Muscle of arm (tissue), 12 donors: Measurements from ENCODE around the gene KCNAB1. TPM values are rescaled to one million over a fixed set of nuclear protein-coding genes. Genes with fewer than 3 reads are reported as not detected.
A peak's percentile ranks its signal among the peaks of the same experiment; 100 is the strongest.

Source experiments
- DNase-seq: peaks from one replicate; pipeline ENCODE4 v3.0.0-alpha.2; 2013
- polyA plus RNA-seq, 12 donors: library from polyadenylated mRNA; unstranded; fragments of 120-200 nt; gene quantifications; one replicate each; pipeline ENCODE4 v1.2.1, GENCODE V29; 2013; ENCODE audit not compliant: insufficient read length in 12 of 12

The KCNAB1 gene
- polyA plus RNA-seq, 12 donors, result 4.0 to 7.5 (median 5.8) TPM; not detected in 2

GRCh38 chr3:156360083-156360482, 239.7 kb downstream of the KCNAB1 start:
- no peak for DNase-seq

- DNase-seq, result no peak
These were observed 240.6 kb downstream of the KCNAB1 start for GRCh38 chr3:156360963-156361362.

DNA sequence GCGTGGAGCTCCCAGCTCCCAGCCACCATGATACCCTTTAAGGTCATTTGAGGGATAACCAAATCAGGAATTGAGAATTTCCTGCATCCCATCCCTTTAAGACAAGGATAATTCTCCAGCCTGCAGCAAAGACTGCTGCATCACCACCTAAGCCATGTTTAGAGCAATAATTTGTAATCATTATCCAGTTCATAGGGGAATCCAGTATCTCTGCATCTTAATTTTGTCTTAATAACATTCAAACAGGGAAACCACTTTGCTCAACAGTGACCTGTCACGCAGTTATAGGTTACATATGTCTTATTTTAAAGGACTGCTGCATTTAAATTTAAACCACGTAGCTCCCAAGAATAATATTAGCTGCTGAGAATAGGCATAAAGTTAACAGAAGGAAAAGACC, 246.2 kb downstream of the KCNAB1 start:
- DNase-seq, result no peak

- no peak for DNase-seq
These were observed 247.8 kb downstream of the KCNAB1 start for GRCh38 chr3:156368189-156368588.

GRCh38 chr3:156371701-156372100, 251.3 kb downstream of the KCNAB1 start:
- DNase-seq, result no peak

- no peak for DNase-seq
These were observed 252.7 kb downstream of the KCNAB1 start for GRCh38 chr3:156373095-156373494.

GRCh38 chr3:156373654-156374053, 253.3 kb downstream of the KCNAB1 start:
- no peak for DNase-seq

- DNase-seq, result no peak
These were observed 255.8 kb downstream of the KCNAB1 start for GRCh38 chr3:156376199-156376598.

GRCh38 chr3:156377266-156377665, 256.9 kb downstream of the KCNAB1 start:
- no peak for DNase-seq

DNA sequence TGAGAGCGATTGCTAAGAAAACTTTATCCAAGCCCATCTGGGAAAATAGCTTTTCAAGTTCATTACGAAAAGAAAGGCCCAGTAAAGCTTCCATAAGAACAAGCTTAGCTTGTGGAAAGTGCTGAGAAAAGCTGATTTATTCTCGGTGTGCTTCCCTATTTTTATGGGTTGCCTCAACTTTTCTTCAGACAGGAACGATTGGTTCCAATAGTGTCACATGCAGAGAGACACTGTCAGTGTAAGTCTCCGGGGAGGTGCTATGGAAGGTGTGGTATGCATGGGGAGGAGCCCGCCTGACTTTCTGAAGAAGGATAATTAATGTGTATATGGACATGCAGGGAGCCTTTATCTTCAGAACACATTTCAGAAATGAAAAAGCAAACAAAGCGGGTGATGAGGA, 257.3 kb downstream of the KCNAB1 start:
- no peak for DNase-seq

GRCh38 chr3:156378871-156379270, 258.5 kb downstream of the KCNAB1 start:
- DNase-seq, result no peak

GRCh38 chr3:156379327-156379726, 258.9 kb downstream of the KCNAB1 start:
- DNase-seq, result no peak

- no peak for DNase-seq
These were observed 260.9 kb downstream of the KCNAB1 start for GRCh38 chr3:156381253-156381652.

DNA sequence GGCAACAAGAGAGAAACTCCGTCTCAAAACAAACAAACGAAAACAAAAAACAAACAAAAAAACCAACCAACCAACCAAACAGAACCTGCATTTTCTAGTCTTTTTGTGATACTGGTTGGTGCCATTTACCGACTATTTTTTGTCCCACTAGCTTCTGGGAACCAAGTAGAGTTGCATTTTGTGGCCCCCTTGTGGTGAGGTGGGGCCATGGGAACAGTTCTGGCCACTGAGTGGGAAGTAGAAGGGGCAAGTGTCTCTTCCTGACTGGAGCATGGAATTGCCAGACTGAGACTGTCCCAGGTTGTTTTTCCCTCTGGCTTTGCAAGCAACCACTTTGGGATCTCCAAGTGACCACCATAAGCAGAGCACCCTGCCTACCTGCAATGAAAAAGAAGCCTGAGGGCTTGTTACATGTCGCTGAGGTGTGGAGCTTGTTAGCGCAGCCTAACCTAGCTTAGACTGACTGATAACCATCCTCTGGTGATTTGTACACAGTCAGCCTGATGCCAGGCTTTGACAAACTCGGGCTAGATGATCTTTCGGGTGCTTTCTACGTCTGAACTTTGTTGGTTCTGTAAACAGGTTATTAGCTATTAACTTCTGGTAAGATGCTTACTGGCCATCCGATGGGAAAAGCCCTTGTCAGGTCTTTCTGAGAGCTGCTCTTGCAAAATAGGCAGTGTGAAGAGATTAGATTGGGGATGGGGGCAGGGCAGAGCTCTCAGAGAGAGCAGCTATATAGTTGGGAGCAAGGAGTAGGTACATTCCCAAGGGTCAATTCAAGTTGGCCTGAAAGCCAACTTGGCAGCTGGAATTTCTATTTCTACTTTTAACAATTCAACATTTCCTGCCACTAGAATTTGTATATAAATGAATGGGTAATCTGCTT, 262.3 kb downstream of the KCNAB1 start:
- no peak for DNase-seq

DNA sequence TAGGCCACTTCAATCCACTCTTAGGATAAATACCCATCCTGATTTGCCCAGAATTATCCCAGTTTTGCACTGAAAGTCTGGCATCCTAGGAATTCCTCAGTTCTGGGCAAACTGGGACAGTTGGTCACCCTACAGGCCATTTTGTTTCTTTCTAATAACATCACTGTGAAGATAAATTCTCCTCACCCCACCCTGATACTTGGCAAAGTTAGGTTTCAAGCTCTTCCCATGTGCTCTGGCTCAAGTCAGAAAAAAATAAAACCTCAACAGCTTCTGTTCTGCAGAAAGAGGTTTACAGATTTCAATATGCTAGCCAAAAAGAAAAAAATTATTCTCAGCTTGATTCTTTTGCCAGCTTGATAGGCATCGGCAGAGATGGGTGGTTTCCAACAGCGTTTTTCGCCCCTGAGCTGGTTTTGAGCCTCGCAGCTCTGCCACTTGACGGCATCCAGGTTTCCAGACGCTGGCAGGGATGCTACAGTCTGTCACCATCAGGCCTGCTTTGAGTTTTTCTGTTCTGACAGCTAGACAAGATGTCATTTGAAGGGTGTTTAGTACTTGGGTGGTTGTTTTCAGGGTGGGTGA, 263.2 kb downstream of the KCNAB1 start:
- no peak for DNase-seq

GRCh38 chr3:156388497-156389448, 268.4 kb downstream of the KCNAB1 start:
- peak; percentile 59 for DNase-seq

DNA sequence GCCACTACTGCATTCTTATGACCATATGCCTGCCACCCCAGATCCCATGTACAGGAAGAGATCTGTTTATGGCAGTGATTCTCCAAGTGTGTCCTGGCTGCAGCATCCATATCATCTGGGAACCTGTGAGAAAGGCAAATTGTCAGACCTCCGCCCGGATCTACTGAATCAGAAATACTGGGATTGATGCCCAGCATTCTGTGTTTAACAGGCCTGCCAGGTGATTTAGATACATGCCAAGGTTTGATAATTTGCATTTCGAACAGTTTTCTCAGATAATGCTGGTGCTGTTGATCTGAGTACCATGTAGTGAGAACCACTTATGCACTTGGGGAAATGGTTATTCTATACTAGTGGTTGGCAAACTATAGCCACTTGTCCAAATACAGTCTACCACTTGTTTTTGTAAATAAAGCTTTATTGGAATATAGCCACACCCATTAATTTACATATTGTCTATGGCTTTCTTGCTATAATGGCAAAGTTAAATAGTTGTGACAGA, 269.1 kb downstream of the KCNAB1 start:
- no peak for DNase-seq

- no peak for DNase-seq
These were observed 270.5 kb downstream of the KCNAB1 start for GRCh38 chr3:156390846-156391245.

DNA sequence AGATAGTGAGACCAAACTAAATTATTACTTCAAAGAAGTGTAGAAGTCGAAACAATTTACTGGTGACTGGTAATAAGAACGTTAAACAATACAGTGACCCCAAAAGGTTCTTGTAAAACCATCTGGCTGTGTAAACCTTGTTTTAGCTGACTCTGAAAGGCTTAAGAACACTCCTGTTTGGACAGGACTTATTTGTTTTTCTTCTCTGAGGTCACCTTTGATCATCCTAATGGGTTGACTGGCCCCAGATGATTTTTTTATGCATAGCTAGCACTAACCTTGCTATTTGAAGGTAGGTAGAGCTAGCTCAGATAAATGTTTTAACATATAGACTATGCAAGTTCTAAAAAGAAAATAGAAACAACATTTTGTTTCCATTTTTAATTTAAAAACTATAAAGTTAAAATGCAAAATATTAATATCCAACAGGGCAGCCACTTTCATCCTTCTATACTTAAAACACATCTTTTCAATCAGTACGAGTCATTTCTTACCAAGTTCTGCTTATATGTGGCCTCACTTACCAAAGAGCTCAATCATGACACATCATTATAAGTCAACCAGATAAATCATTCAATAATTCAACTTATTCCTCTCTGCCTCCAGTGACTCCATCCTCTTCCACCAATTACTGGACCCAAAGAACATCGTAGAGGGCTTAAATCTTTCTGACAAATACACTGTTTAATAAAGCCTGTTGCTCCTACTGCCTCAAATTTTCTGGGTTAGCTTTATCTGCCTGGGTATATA, 275.8 kb downstream of the KCNAB1 start:
- no peak for DNase-seq

DNA sequence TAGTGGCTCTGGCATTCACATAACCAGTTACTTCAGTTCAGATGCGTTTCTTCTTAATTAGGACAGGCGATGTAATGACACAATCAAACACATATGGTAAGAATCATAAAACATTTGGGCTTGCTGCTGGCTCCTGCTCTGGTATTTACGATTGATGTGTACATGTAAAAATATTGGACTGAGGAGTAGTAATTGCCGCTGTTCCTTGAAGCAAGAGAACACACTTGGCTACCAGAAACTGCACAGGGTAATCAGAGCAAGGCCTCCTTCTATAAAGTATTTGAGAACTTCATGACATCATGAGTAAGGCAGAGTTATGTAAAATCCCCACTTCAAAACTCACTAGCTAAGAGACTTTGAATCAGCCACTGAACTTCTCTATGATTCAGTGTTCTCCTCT, 276.5 kb downstream of the KCNAB1 start:
- no peak for DNase-seq

- no peak for DNase-seq
These were observed 277.2 kb downstream of the KCNAB1 start for GRCh38 chr3:156397534-156397933.
